Tibial nerve (tissue), 4 donors: ENCODE measurements around the gene PGBD1.
A peak's percentile ranks its signal among the peaks of the same experiment; 100 is the strongest.

Source experiments
- EP300 ChIP-seq, 2 donors: sonication (generic); formaldehyde crosslinking; IDR thresholded peaks; one replicate each; pipeline ENCODE4 v1.6.1; 2017; ENCODE audit warnings: antibody characterized with exemption in 2 of 2, mild to moderate bottlenecking in 1 of 2
- POLR2A ChIP-seq, 2 donors: fragments of 450-650 bp; IDR thresholded peaks; one replicate each; pipeline ENCODE4 v1.6.1; 2017; ENCODE audit warnings: antibody characterized with exemption in 2 of 2, mild to moderate bottlenecking in 2 of 2, moderate library complexity in 2 of 2
- TF ChIP-seq, protein P1 (sequence below), 5 experiments: fragments of 200-600 bp in 3 of 5; fragments of 450-650 bp in 2 of 5; sonication (generic) in 3 of 5; IDR thresholded peaks; one replicate each; pipeline ENCODE4 v1.5.1; 2016 to 2019; ENCODE audit warnings: antibody characterized with exemption in 5 of 5, mild to moderate bottlenecking in 3 of 5, moderate library complexity in 2 of 5

DNA sequence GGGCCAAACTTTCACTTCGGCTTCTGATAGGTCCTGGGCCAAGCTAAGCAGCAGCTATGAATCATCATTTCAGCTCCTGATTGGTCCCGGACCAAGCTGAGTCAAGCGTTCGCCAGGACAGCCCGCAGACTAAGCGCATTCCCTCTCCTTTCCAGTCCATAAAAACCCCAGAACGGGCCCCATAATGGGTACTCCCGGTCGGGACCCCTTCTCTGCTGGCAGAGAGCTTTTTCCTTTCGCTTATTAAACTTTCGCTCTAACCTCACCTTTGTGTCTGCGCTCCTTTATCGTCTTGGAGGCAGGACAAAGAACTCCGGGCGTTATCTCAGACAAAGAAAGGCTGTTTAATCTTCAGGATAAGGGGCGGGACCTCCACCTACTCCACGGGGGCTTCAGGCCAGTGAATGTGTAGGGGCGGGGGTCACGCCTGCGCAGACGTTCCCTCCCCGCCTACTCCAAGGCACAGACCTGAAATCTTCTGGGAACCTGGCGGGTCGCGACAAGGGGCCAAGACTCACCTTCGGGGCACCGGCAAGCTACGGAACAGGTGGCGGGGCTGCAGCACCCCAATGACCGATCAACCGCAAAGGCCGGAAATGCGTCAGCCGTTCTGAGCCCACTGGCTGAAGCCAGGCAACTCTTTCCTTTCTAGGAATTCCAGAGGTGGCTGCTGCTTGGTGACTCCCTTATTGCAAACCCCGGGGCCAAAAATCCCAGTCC lies 54.4 kb downstream of the PGBD1 start, which contains the start of gene ZSCAN31:
- TF ChIP-seq, protein P1, sequence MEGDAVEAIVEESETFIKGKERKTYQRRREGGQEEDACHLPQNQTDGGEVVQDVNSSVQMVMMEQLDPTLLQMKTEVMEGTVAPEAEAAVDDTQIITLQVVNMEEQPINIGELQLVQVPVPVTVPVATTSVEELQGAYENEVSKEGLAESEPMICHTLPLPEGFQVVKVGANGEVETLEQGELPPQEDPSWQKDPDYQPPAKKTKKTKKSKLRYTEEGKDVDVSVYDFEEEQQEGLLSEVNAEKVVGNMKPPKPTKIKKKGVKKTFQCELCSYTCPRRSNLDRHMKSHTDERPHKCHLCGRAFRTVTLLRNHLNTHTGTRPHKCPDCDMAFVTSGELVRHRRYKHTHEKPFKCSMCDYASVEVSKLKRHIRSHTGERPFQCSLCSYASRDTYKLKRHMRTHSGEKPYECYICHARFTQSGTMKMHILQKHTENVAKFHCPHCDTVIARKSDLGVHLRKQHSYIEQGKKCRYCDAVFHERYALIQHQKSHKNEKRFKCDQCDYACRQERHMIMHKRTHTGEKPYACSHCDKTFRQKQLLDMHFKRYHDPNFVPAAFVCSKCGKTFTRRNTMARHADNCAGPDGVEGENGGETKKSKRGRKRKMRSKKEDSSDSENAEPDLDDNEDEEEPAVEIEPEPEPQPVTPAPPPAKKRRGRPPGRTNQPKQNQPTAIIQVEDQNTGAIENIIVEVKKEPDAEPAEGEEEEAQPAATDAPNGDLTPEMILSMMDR (IDR thresholded peaks at IDR 0.05), result no peak
- TF ChIP-seq EP300 (IDR thresholded peaks at IDR 0.05) (peak in 1 of 2 donors; percentile 87), POLR2A (IDR thresholded peaks at IDR 0.05) (peak; percentile 70 to 73)
